MM.1S (cell line): ENCODE data around the gene SLC25A6.

Source experiments
- EZH2 ChIP-seq: fragments of 300-600 bp; sonication (generic); optimal IDR thresholded peaks from 2 replicates; pipeline ENCODE3; 2017; ENCODE audit warnings: low read depth, mild to moderate bottlenecking, antibody characterized with exemption, low read length, mixed read lengths
- TF ChIP-seq, protein P1 (sequence below): fragments of 300-600 bp; sonication (generic); IDR thresholded peaks from 2 replicates; pipeline ENCODE4 v1.5.1; 2016; ENCODE audit warnings: antibody characterized with exemption, low read length, mixed read lengths

DNA sequence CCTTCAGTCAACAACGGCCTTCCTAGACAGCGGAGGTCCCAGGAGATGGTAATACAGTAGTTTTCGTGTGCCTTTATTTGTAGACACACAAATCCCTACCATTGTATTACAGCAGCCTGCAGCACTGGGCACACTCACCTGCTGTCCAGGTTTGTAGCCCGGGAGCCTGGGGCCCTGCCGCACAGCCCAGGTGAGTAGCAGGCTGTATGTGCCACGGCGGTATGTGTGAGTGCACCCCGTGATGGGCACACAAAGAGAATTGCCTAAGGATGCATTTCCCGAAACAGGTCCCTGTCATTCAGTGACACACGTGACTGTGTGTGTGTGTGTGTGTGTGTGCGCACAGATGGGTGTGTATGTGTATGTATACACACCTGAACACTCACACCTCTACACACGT is 8.1 kb upstream of the SLC25A6 start:
- TF ChIP-seq, protein P1, sequence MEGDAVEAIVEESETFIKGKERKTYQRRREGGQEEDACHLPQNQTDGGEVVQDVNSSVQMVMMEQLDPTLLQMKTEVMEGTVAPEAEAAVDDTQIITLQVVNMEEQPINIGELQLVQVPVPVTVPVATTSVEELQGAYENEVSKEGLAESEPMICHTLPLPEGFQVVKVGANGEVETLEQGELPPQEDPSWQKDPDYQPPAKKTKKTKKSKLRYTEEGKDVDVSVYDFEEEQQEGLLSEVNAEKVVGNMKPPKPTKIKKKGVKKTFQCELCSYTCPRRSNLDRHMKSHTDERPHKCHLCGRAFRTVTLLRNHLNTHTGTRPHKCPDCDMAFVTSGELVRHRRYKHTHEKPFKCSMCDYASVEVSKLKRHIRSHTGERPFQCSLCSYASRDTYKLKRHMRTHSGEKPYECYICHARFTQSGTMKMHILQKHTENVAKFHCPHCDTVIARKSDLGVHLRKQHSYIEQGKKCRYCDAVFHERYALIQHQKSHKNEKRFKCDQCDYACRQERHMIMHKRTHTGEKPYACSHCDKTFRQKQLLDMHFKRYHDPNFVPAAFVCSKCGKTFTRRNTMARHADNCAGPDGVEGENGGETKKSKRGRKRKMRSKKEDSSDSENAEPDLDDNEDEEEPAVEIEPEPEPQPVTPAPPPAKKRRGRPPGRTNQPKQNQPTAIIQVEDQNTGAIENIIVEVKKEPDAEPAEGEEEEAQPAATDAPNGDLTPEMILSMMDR = no peak
- no peak for TF ChIP-seq EZH2
